ENCODE measurements around the gene MAP3K19.
"Not testable (repeated sequence)": the region's sequence is repeated elsewhere in the genome, so short reads cannot be mapped to it uniquely, and the experiment has no call there.

Gene MAP3K19

GRCh38 chr2:134980639-134981038 is 66.6 kb downstream of the MAP3K19 start:
- no peak for DNase-seq (ENCODE audit: low read depth in 2 of 2)

- DNase-seq (ENCODE audit: low read depth in 2 of 2), result no peak
These were observed 68.0 kb downstream of the MAP3K19 start for GRCh38 chr2:134979221-134979620.

DNA sequence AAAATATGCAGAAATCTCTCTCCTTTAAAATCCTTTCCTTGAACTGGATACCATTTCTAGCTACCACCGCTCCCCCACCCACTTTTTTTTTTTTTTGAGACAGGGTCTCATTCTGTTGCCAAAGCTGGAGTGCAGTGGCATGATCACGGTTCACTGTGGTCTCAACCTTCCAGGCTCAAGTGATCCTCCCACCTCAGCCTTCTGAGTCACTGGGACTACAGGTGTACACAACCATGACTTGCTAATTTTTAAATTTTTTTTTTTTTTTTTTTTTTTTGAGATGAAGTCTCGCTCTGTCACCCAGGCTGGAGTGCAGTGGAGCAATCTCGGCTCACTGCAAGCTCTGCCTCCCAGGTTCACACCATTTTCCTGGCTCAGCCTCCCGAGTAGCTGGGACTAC is 70.1 kb downstream of the MAP3K19 start:
- not testable (repeated sequence) for DNase-seq (ENCODE audit: low read depth in 2 of 2)

DNA sequence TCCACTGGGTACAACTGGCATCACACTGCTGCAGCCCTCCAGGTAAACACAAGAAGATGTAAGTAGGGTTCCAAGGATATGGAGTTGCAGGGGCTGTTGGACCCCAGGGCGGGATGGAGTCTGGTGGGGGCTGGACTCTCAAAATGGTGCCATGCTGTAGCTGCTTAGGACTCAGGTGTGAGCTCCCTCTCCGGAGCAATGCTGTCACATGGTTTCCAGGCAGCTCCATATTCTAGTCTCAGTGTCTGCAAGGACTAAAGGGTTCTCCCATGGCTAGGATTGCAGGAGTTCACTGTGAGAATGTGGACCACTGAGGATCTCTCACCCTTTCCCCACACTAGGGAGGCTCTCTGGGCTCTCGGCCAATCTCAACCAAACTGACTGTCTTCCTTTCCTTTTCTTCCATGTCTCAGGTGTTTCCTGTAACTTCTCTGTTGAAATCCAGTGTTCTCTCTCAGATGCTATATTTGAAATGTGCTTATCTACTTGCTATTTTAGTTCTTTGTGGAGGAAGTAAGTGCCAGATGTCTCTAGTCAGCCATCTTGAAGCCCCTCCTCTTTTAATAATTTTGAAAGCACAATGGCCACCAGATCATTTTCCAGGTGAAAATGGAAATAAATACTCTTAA is 71.1 kb downstream of the MAP3K19 start:
- no peak for DNase-seq (ENCODE audit: low read depth in 2 of 2)

DNA sequence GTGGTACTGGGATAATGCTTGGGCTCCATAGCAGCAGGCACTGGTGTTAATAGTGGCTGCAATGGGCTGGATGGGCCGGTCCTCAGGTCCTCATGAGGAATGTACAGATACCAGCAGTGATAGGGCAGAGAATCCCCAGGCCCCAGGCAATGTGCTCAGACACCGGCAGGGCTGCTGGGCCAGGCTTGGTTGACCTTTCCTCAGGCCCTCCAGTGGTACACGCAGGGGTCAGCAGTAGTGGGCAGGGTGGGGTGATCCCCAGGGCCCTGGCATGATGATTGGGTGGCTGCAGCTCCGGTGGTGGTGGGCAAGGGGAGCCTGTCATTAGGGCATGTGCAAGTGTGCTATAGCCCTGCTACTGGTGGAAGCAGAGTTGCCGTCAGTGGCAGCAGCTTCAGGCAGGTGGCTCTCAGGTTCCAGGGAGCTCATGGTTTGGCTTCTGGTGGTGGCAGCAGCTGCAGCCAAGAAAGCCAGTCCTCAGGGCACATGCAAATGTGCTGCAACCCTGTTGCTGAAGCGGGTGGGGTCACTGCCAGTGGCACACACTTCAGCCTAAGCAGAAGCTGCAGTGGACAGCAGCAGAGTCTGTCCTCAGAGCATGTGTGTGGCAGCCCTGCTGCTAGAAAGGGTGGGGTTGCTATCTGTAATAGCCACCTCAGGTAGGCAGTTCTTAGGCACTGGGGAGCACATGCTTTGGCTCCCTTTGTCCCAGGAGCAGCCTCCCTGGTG is 71.8 kb downstream of the MAP3K19 start:
- DNase-seq (ENCODE audit: low read depth in 2 of 2), result no peak

- DNase-seq (ENCODE audit: low read depth in 2 of 2), result no peak
These were observed 73.8 kb downstream of the MAP3K19 start for GRCh38 chr2:134973241-134974138.

- DNase-seq (ENCODE audit: low read depth in 2 of 2), result not testable (repeated sequence)
These were observed 80.1 kb downstream of the MAP3K19 start for GRCh38 chr2:134967166-134967565.

DNA sequence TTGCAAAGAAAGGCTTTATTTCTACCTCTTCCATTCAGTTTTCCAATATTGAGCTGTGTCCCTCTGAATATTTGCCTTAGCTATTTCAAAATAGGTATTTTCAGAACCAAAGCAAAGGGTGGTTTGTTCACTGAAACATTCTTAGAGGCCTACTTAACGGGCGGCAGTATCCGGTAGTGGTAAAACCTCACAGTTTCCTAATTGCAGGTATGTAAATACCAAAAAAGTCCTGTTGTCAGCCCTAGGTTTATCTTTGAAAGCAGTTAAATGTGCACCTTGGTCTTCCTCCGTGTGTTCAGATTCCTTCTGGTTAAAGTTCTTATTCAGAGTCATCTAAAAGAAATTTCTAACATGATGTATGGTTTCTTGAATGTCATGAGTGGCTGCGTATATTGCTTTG is 89.8 kb downstream of the MAP3K19 start:
- DNase-seq (ENCODE audit: low read depth in 2 of 2), result no peak

GRCh38 chr2:134955744-134956143 is 91.5 kb downstream of the MAP3K19 start:
- DNase-seq (ENCODE audit: low read depth in 2 of 2), result no peak

GRCh38 chr2:134954065-134954464 is 93.2 kb downstream of the MAP3K19 start:
- DNase-seq (ENCODE audit: low read depth in 2 of 2), result no peak

DNA sequence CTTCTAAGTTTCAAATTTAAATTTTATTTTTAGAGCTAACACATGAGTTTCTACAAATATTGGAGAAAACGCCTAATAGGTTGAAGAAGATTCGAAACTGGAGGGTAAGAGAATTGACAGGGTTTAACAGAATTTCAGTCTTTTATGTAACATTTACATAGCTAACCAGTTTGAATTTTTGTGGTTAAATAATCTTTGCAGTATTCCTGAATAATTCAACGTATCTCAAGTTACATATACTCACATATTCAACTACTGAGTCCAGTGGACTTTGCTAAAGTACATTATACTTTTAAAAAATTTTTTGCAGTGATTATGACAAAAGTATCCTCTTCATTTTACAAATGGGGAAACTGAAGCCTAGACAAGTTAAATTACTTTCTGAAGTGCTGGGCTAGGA is 94.6 kb downstream of the MAP3K19 start:
- DNase-seq (ENCODE audit: low read depth in 2 of 2), result no peak

DNA sequence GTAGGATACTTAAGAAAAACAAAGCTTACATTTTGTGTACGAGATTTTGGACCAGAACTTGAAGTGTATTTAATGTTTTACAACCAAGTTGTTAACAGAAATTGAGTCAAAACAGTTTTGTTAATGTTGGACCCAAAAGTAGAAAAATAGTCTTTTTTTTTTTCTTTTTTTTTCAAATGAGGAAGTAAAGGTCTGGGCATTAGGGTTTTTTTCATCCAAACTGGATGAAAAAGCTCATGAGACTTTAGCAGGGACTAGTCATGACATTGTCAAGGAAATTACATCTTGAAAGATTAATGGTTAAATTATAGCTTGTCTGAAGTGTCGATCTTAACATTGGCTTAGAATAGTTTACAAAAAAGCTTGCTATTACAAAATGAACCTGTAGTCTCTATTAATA is 96.4 kb downstream of the MAP3K19 start:
- DNase-seq (ENCODE audit: low read depth in 2 of 2), result no peak

DNA sequence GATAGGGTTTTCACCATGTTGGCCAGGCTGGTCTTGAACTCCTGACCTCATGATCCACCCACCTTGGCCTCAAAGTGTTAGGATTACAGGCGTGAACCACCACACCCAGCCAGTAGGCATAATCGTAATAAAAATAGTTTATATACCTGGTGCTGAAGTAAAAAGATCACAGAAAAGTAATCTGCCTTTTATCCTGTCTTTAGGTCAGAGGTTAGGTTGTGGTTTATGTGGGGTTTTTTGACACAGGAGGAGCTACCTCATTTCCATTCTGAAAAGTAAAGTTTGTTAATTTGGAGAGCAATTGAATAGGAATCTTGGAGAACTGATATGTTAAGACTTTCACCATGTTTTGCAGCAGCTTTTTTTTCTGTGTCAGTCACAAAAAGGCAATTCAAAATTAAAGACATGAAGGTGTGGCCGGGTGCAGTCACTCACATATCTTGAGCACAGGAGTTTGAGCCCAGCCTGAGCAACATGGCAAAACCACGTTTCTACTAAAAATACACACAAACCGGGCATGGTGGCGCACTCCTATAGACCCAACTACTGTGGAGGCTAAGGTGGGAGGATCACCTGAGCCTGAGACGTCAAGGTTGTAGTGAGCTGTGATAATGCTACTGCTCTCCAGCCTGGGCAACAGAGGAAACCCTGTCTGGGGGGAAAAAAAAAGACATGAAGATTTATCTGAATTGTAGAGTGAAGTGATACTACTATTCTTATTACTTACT is 97.1 kb downstream of the MAP3K19 start:
- no peak for DNase-seq (ENCODE audit: low read depth in 2 of 2)

DNA sequence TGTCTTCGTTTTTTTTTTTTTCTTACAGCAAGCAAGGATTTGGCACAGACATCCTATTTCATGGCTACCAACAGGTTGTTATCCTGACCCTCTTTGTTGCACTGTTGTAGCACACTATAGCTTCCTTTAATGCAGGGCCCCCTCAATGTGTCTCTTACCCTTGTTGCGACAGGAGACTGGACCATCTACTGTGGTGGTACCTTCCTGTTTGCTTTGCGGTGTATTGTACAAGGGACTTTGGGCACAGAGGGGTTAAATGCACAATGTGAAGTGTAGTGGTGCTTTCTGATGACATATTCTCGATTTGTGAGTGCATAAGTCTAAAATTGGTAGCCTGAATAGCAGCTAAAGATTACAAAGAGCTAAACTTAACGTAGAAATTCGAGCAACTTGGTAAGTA is 101.2 kb downstream of the MAP3K19 start:
- no peak for DNase-seq (ENCODE audit: low read depth in 2 of 2)

DNA sequence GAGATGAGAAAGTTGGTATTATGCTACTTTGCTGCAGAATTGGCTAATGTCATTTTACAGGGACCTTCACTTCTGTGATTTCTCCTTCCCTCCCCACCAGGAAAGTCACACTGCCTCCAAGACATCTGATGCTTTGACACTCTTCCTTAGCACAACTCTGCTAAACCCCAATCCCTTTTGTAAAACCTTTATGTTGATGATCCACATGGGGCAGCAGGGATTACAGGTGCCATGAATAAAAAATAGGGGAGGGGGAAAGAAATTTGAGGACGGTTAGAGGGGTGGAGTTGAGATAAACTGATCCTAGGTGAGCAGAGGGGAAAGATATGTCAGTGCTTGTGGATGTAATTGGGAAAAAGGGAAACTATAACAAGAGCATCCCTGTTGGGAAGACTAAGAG is 102.3 kb downstream of the MAP3K19 start:
- no peak for DNase-seq (ENCODE audit: low read depth in 2 of 2)

- DNase-seq (ENCODE audit: low read depth in 2 of 2), result no peak
These were observed 103.7 kb downstream of the MAP3K19 start for GRCh38 chr2:134943540-134943939.

DNA sequence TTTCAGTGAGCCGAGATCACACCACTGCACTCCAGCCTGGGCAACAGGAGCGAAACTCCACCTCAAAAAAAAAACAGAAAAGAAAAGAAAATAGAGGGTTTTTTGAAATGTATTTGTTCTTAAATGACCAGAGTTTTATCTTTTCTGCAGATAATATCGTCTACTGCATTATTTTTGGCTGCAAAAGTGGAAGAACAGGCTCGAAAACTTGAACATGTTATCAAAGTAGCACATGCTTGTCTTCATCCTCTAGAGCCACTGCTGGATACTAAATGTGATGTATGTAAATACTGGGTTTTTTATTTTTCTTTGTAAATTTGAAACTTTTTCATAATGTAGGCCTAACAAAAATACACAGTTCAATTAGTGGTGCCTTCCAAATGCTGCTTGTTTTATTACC is 110.6 kb downstream of the MAP3K19 start:
- no peak for DNase-seq (ENCODE audit: low read depth in 2 of 2)

- DNase-seq (ENCODE audit: low read depth in 2 of 2), result no peak
These were observed 112.6 kb downstream of the MAP3K19 start for GRCh38 chr2:134934641-134935040.

DNA sequence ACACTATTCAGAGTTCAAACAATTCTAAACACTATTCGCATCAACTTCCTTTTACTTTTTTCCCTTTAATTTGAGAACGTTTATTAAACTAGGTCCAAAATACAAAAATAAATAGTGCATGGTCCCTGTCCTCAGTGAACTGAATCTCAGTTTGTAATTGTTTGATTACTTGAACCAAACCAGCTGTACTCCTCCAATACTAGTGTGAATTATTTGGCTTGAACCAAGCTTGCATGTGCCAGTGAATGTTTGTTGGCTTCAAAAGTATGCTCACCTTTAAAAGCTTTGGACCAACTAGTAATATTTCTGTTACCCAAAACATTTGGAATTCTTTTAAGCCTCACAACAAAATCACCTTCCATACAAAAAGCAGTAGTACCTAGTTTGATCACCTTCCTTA is 113.1 kb downstream of the MAP3K19 start:
- no peak for DNase-seq (ENCODE audit: low read depth in 2 of 2)

- DNase-seq (ENCODE audit: low read depth in 2 of 2), result no peak
These were observed 113.5 kb downstream of the MAP3K19 start for GRCh38 chr2:134933732-134934131.

GRCh38 chr2:134932864-134933526 is 114.3 kb downstream of the MAP3K19 start:
- no peak for DNase-seq (ENCODE audit: low read depth in 2 of 2)

Data from stimulated activated CD8-positive, alpha-beta memory T cell treated with anti-CD3 and anti-CD28 coated beads, Interleukin-15, amount 100 ng/mL, for 4 hours (primary cell).